K562 (cell line): ENCODE results near the gene PIGL. TPM values are rescaled to one million over a fixed set of nuclear protein-coding genes. Genes with fewer than 3 reads are reported as not detected.

Experiments
- BDP1 ChIP-seq: IDR thresholded peaks from 3 replicates; pipeline ENCODE4 v1.6.1; 2011; ENCODE audit not compliant: insufficient read length, insufficient read depth
- ELF4 ChIP-seq: fragments of 450-650 bp; formaldehyde crosslinking; IDR thresholded peaks from 2 replicates; pipeline ENCODE4 v1.4.0; 2022; ENCODE audit warnings: missing genetic modification characterization
- ETV6 ChIP-seq, 3 experiments: fragments of 150-350 bp in 1 of 3; sonication (generic) in 1 of 3; formaldehyde crosslinking in 1 of 3; IDR thresholded peaks; 2 replicates each; pipeline versions ENCODE4 v1.6.1 to v1.8.0; 2014 to 2022; ENCODE audit warnings: borderline replicate concordance in 2 of 3, low read depth in 2 of 3, antibody characterized with exemption in 1 of 3, low read length in 1 of 3, mild to moderate bottlenecking in 1 of 3, missing genetic modification reagents in 1 of 3
- GTF3C2 ChIP-seq: IDR thresholded peaks from 3 replicates; pipeline ENCODE4 v1.6.1; 2011; ENCODE audit warnings: borderline replicate concordance, mild to moderate bottlenecking, moderate library complexity; ENCODE audit not compliant: insufficient read length; ENCODE audit errors: extremely low read depth
- MIER1 ChIP-seq: fragments of 450-650 bp; IDR thresholded peaks from 2 replicates; pipeline ENCODE4 v1.6.1; 2016; ENCODE audit warnings: antibody characterized with exemption, mild to moderate bottlenecking, low read depth
- NFE2 ChIP-seq: IDR thresholded peaks from 2 replicates; pipeline ENCODE4 v1.6.1; 2014; ENCODE audit warnings: antibody characterized with exemption, low read depth
- SAFB ChIP-seq: fragments of 200-400 bp; formaldehyde crosslinking; IDR thresholded peaks from 2 replicates; pipeline ENCODE4 v1.6.1; 2017; ENCODE audit warnings: low read depth, low read length, borderline replicate concordance
- SAP30 ChIP-seq: fragments of 200-600 bp; sonication (generic); IDR thresholded peaks from 2 replicates; pipeline ENCODE4 v1.6.1; 2012; ENCODE audit warnings: borderline replicate concordance, low read depth, mild to moderate bottlenecking, moderate library complexity, low read length, control low read depth, inconsistent platforms; ENCODE audit not compliant: insufficient read depth, poor library complexity, severe bottlenecking
- TAF15 ChIP-seq: fragments of 200-400 bp; formaldehyde crosslinking; IDR thresholded peaks from 2 replicates; pipeline ENCODE4 v1.6.1; 2017; ENCODE audit warnings: mild to moderate bottlenecking, low read depth, low read length, moderate library complexity
- ZBTB33 ChIP-seq: sonication (generic); formaldehyde crosslinking; IDR thresholded peaks from 2 replicates; pipeline ENCODE4 v1.8.1; 2023; ENCODE audit warnings: mild to moderate bottlenecking, missing genetic modification reagents
- polyA plus RNA-seq, 8 experiments: library from polyadenylated mRNA; depleted of rRNA in 4 of 8; stranded (reverse) in 5 of 8; unstranded in 3 of 8; fragments of >200 nt; fragmentation: Nextera tagmentation in 2 of 8; fragmentation: Illumina TruSeq in 1 of 8; extraction: Ambion mirVana in 2 of 8; extraction: Trizol in 1 of 8; gene quantifications; 2 replicates each; pipeline versions ENCODE4 v1.2.1 to v1.2.3, GENCODE V29; 2011 to 2014; ENCODE audit warnings: inconsistent platforms in 1 of 8, missing spikeins in 1 of 8
- total RNA-seq, 7 experiments: library from RNA; depleted of rRNA in 6 of 7; stranded (reverse); fragments of >200 nt in 6 of 7; fragmentation: Illumina TruSeq in 2 of 7; extraction: Trizol in 2 of 7; gene quantifications; 2 replicates each; pipeline versions ENCODE4 v1.2.1 to v1.2.3, GENCODE V29; 2011 to 2021; ENCODE audit warnings: low replicate concordance in 1 of 7
- TF ChIP-seq, protein P1 (sequence below): fragments of 250-450 bp; sonication (Bioruptor Pico); IDR thresholded peaks from 2 replicates; pipeline ENCODE4 v1.4.0; 2020
- TF ChIP-seq, protein P2 (sequence below): fragments of 250-450 bp; sonication (Bioruptor Pico); IDR thresholded peaks from 2 replicates; pipeline ENCODE4 v1.8.0; 2021; ENCODE audit warnings: borderline replicate concordance, mild to moderate bottlenecking, moderate library complexity; ENCODE audit not compliant: poor library complexity, severe bottlenecking

PIGL gene
- total and polyA plus RNA-seq, 9 of the 15 experiments (the other 6 are each of a cell fraction or from before 2014, with no cell fraction given), result 19.9 to 55.3 (median 29.6) TPM

DNA sequence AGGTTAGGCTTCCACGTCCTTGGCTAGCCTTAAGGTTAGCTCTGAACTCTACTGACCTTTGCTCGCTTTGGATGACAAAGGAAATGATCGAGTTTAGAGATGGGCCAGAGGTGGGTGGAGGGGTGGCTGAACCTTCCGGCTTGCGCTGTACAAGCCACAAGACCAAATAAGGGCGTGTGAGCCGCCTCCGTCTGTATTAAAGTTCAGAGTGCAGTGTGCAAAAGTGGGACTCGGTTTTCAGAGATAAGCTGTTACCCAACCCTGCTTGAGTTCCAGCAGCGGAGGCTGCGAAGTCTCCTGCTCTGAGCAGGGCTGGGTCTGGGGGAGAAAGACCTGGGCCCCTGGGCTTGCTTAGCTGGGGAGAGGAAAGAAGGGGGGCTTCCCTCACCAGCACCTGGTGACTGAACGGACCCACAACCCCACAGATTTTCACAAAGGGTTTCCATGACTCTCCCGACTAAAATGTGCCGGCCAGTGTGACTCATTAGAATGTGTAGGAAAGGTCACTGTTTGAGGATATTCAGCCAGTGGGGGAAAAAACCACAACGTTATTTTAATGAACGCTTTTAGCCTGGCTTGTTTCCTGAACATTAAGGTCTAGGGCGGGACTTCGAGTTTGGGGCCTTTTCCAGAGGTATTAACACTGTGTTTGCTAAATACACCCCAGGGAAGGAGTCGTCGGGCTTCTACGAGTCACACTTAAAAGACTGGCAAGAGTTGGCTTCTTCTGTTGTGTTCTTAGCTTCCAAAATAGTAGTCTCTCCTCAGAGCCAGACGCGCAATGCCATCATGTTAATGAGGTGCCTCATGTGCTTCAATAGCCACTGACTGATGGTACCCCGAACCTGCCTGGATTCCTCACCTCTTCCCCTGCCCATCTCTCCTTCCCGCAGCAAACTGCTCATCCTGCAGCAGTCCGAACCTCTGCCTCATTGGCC is 69.3 kb downstream of the PIGL start (continued):
- TF ChIP-seq, protein P1, sequence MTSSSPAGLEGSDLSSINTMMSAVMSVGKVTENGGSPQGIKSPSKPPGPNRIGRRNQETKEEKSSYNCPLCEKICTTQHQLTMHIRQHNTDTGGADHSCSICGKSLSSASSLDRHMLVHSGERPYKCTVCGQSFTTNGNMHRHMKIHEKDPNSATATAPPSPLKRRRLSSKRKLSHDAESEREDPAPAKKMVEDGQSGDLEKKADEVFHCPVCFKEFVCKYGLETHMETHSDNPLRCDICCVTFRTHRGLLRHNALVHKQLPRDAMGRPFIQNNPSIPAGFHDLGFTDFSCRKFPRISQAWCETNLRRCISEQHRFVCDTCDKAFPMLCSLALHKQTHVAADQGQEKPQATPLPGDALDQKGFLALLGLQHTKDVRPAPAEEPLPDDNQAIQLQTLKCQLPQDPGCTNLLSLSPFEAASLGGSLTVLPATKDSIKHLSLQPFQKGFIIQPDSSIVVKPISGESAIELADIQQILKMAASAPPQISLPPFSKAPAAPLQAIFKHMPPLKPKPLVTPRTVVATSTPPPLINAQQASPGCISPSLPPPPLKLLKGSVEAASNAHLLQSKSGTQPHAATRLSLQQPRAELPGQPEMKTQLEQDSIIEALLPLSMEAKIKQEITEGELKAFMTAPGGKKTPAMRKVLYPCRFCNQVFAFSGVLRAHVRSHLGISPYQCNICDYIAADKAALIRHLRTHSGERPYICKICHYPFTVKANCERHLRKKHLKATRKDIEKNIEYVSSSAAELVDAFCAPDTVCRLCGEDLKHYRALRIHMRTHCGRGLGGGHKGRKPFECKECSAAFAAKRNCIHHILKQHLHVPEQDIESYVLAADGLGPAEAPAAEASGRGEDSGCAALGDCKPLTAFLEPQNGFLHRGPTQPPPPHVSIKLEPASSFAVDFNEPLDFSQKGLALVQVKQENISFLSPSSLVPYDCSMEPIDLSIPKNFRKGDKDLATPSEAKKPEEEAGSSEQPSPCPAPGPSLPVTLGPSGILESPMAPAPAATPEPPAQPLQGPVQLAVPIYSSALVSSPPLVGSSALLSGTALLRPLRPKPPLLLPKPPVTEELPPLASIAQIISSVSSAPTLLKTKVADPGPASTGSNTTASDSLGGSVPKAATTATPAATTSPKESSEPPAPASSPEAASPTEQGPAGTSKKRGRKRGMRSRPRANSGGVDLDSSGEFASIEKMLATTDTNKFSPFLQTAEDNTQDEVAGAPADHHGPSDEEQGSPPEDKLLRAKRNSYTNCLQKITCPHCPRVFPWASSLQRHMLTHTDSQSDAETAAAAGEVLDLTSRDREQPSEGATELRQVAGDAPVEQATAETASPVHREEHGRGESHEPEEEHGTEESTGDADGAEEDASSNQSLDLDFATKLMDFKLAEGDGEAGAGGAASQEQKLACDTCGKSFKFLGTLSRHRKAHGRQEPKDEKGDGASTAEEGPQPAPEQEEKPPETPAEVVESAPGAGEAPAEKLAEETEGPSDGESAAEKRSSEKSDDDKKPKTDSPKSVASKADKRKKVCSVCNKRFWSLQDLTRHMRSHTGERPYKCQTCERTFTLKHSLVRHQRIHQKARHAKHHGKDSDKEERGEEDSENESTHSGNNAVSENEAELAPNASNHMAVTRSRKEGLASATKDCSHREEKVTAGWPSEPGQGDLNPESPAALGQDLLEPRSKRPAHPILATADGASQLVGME (CRISPR knock-in tag), result no peak
- TF ChIP-seq ZBTB33, result no peak
- TF ChIP-seq, protein P2, sequence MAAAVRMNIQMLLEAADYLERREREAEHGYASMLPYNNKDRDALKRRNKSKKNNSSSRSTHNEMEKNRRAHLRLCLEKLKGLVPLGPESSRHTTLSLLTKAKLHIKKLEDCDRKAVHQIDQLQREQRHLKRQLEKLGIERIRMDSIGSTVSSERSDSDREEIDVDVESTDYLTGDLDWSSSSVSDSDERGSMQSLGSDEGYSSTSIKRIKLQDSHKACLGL (CRISPR knock-in tag), result no peak
- no peak for TF ChIP-seq TAF15
- TF ChIP-seq NFE2, result peak; percentile 76
- TF ChIP-seq ELF4 (CRISPR knock-in tag), result no peak
- no peak for TF ChIP-seq ETV6 (IDR thresholded peaks at IDR 0.05; ENCODE audit: borderline replicate concordance in 1 of 2, low read depth in 2 of 2, low read length in 1 of 2)
- TF ChIP-seq ETV6 (CRISPR knock-in tag; IDR thresholded peaks at IDR 0.05; ENCODE audit: borderline replicate concordance), result no peak
- TF ChIP-seq GTF3C2, result no peak
- TF ChIP-seq MIER1, result no peak
- no peak for TF ChIP-seq SAP30
- no peak for TF ChIP-seq SAFB
- TF ChIP-seq BDP1, result no peak
